Activated naive CD4-positive, alpha-beta T cell treated with anti-CD3 and anti-CD28 coated beads, Interleukin-2, amount 50 U/mL, for 24 hours (primary cell): Measurements from ENCODE around the gene C3orf52.
"Not testable (repeated sequence)": the region's sequence is repeated elsewhere in the genome, so short reads cannot be mapped to it uniquely, and the experiment has no call there.

ENCODE experiments used
- H3K27ac Mint-ChIP-seq: one replicate; pipeline ENCODE4 v1.8.0; 2021; ENCODE audit warnings: mild to moderate bottlenecking, mixed read lengths
- H3K27me3 Mint-ChIP-seq: one replicate; pipeline ENCODE4 v1.8.0; 2021; ENCODE audit warnings: mixed read lengths
- H3K36me3 Mint-ChIP-seq: one replicate; pipeline ENCODE4 v1.8.0; 2021; ENCODE audit warnings: mixed read lengths
- H3K4me1 Mint-ChIP-seq: one replicate; pipeline ENCODE4 v1.8.0; 2021; ENCODE audit warnings: mixed read lengths
- H3K4me3 Mint-ChIP-seq: one replicate; pipeline ENCODE4 v1.8.0; 2021; ENCODE audit warnings: mild to moderate bottlenecking, mixed read lengths
- H3K9me3 Mint-ChIP-seq: one replicate; pipeline ENCODE4 v1.8.0; 2021; ENCODE audit warnings: mixed read lengths

The C3orf52 gene

GRCh38 chr3:112086076-112086854 lies at the start of gene C3orf52:
TSS of gene C3orf52 (plus strand) at chr3:112086389. CDS start at chr3:112086408, 19 bp downstream.
- H3K27me3 Mint-ChIP-seq: no peaks in the 10 kb centered on the region
- peak within 1 kb of the TSS; percentile 30 for H3K27ac Mint-ChIP-seq
- H3K9me3 Mint-ChIP-seq: no peaks in the 10 kb centered on the region
- no peaks in the 10 kb centered on the region for H3K36me3 Mint-ChIP-seq
- H3K4me1 Mint-ChIP-seq: peaks cover 30% of the 10 kb centered on the region
- peak within 1 kb of the TSS; percentile 86 for H3K4me3 Mint-ChIP-seq

- H3K4me3 Mint-ChIP-seq, H3K4me1 Mint-ChIP-seq, H3K9me3 Mint-ChIP-seq, H3K36me3 Mint-ChIP-seq, H3K27me3 Mint-ChIP-seq, H3K27ac Mint-ChIP-seq: not testable (repeated sequence)
These were observed 49.0 kb upstream of the C3orf52 start for GRCh38 chr3:112037194-112037593.

- H3K4me3 Mint-ChIP-seq: no peak overlapping the region
- H3K4me1 Mint-ChIP-seq: no peaks in the 10 kb centered on the region
- no peaks in the 10 kb centered on the region for H3K36me3 Mint-ChIP-seq
- H3K9me3 Mint-ChIP-seq: no peaks in the 10 kb centered on the region
- H3K27ac Mint-ChIP-seq: no peak overlapping the region
- no peaks in the 10 kb centered on the region for H3K27me3 Mint-ChIP-seq
These were observed 47.3 kb upstream of the C3orf52 start for GRCh38 chr3:112038863-112039262.

- no peak overlapping the region for H3K4me3 Mint-ChIP-seq
- no peaks in the 10 kb centered on the region for H3K27me3 Mint-ChIP-seq
- H3K36me3 Mint-ChIP-seq: no peaks in the 10 kb centered on the region
- H3K27ac Mint-ChIP-seq: no peak overlapping the region
- H3K4me1 Mint-ChIP-seq: no peaks in the 10 kb centered on the region
- H3K9me3 Mint-ChIP-seq: no peaks in the 10 kb centered on the region
These were observed 44.9 kb upstream of the C3orf52 start for GRCh38 chr3:112041321-112041720.

GRCh38 chr3:112042842-112043280 lies 43.3 kb upstream of the C3orf52 start:
- H3K4me3 Mint-ChIP-seq: no peak overlapping the region
- no peaks in the 10 kb centered on the region for H3K4me1 Mint-ChIP-seq
- no peaks in the 10 kb centered on the region for H3K36me3 Mint-ChIP-seq
- H3K27me3 Mint-ChIP-seq: no peaks in the 10 kb centered on the region
- H3K27ac Mint-ChIP-seq: no peak overlapping the region
- no peaks in the 10 kb centered on the region for H3K9me3 Mint-ChIP-seq

- H3K4me3 Mint-ChIP-seq: no peak overlapping the region
- no peaks in the 10 kb centered on the region for H3K27me3 Mint-ChIP-seq
- no peaks in the 10 kb centered on the region for H3K9me3 Mint-ChIP-seq
- no peaks in the 10 kb centered on the region for H3K36me3 Mint-ChIP-seq
- no peak overlapping the region for H3K27ac Mint-ChIP-seq
- H3K4me1 Mint-ChIP-seq: no peaks in the 10 kb centered on the region
These were observed 42.5 kb upstream of the C3orf52 start for GRCh38 chr3:112043621-112044201.

GRCh38 chr3:112046599-112046998 lies 39.6 kb upstream of the C3orf52 start:
- peaks cover 2% of the 10 kb centered on the region for H3K27me3 Mint-ChIP-seq
- no peaks in the 10 kb centered on the region for H3K9me3 Mint-ChIP-seq
- no peaks in the 10 kb centered on the region for H3K4me1 Mint-ChIP-seq
- no peak overlapping the region for H3K4me3 Mint-ChIP-seq
- no peak overlapping the region for H3K27ac Mint-ChIP-seq
- no peaks in the 10 kb centered on the region for H3K36me3 Mint-ChIP-seq

GRCh38 chr3:112047264-112047663 lies 38.9 kb upstream of the C3orf52 start:
- H3K4me1 Mint-ChIP-seq: no peaks in the 10 kb centered on the region
- H3K27me3 Mint-ChIP-seq: peaks cover 2% of the 10 kb centered on the region
- no peak overlapping the region for H3K27ac Mint-ChIP-seq
- no peaks in the 10 kb centered on the region for H3K36me3 Mint-ChIP-seq
- no peaks in the 10 kb centered on the region for H3K9me3 Mint-ChIP-seq
- no peak overlapping the region for H3K4me3 Mint-ChIP-seq

- Mint-ChIP-seq H3K4me1 (no peaks in the 10 kb centered on the region), H3K27me3 (peaks cover 2% of the 10 kb centered on the region), H3K36me3 (no peaks in the 10 kb centered on the region), H3K9me3 (no peaks in the 10 kb centered on the region), H3K27ac (no peak overlapping the region), H3K4me3 (no peak overlapping the region)
These were observed 37.3 kb upstream of the C3orf52 start for GRCh38 chr3:112048911-112049310.

- peaks cover 2% of the 10 kb centered on the region for H3K27me3 Mint-ChIP-seq
- H3K27ac Mint-ChIP-seq: no peak overlapping the region
- H3K36me3 Mint-ChIP-seq: no peaks in the 10 kb centered on the region
- no peak overlapping the region for H3K4me3 Mint-ChIP-seq
- H3K9me3 Mint-ChIP-seq: no peaks in the 10 kb centered on the region
- H3K4me1 Mint-ChIP-seq: peaks cover 9% of the 10 kb centered on the region
These were observed 33.0 kb upstream of the C3orf52 start for GRCh38 chr3:112053229-112053628.

- no peak overlapping the region for H3K4me3 Mint-ChIP-seq
- H3K36me3 Mint-ChIP-seq: peaks cover 2% of the 10 kb centered on the region
- H3K4me1 Mint-ChIP-seq: peaks cover 9% of the 10 kb centered on the region
- H3K9me3 Mint-ChIP-seq: no peaks in the 10 kb centered on the region
- H3K27ac Mint-ChIP-seq: peak overlapping the region; percentile 56
- H3K27me3 Mint-ChIP-seq: no peaks in the 10 kb centered on the region
These were observed 29.7 kb upstream of the C3orf52 start for GRCh38 chr3:112056451-112056929.

- Mint-ChIP-seq H3K36me3 (peaks cover 2% of the 10 kb centered on the region), H3K9me3 (no peaks in the 10 kb centered on the region), H3K27ac (no peak overlapping the region), H3K27me3 (no peaks in the 10 kb centered on the region), H3K4me3 (no peak overlapping the region), H3K4me1 (peaks cover 9% of the 10 kb centered on the region)
These were observed 26.7 kb upstream of the C3orf52 start for GRCh38 chr3:112059497-112059896.

- peaks cover 8% of the 10 kb centered on the region for H3K4me1 Mint-ChIP-seq
- H3K27ac Mint-ChIP-seq: no peak overlapping the region
- peaks cover 2% of the 10 kb centered on the region for H3K36me3 Mint-ChIP-seq
- H3K4me3 Mint-ChIP-seq: no peak overlapping the region
- no peaks in the 10 kb centered on the region for H3K27me3 Mint-ChIP-seq
- H3K9me3 Mint-ChIP-seq: no peaks in the 10 kb centered on the region
These were observed 25.0 kb upstream of the C3orf52 start for GRCh38 chr3:112061152-112061551.

- H3K27me3 Mint-ChIP-seq, H3K9me3 Mint-ChIP-seq, H3K27ac Mint-ChIP-seq, H3K36me3 Mint-ChIP-seq: not testable (repeated sequence)
- Mint-ChIP-seq H3K4me3 (peak overlapping the region; percentile 74), H3K4me1 (peaks cover 50% of the 10 kb centered on the region)
These were observed 13.7 kb upstream of the C3orf52 start for GRCh38 chr3:112072387-112073060.

GRCh38 chr3:112074006-112074405 lies 12.2 kb upstream of the C3orf52 start:
- H3K4me1 Mint-ChIP-seq: peaks cover 50% of the 10 kb centered on the region
- H3K9me3 Mint-ChIP-seq: no peaks in the 10 kb centered on the region
- H3K27ac Mint-ChIP-seq: peak overlapping the region; percentile 13
- H3K36me3 Mint-ChIP-seq: no peaks in the 10 kb centered on the region
- H3K27me3 Mint-ChIP-seq: no peaks in the 10 kb centered on the region
- H3K4me3 Mint-ChIP-seq: no peak overlapping the region
